Fibroblast of skin of right quadriceps (primary cell): ENCODE measurements around the gene IZUMO1.
"Not testable (repeated sequence)": the region's sequence is repeated elsewhere in the genome, so short reads cannot be mapped to it uniquely, and the experiment has no call there.

Source experiments
- DNase-seq: peaks from one replicate; pipeline ENCODE4 v3.0.0-alpha.2; 2013

Gene IZUMO1

DNA sequence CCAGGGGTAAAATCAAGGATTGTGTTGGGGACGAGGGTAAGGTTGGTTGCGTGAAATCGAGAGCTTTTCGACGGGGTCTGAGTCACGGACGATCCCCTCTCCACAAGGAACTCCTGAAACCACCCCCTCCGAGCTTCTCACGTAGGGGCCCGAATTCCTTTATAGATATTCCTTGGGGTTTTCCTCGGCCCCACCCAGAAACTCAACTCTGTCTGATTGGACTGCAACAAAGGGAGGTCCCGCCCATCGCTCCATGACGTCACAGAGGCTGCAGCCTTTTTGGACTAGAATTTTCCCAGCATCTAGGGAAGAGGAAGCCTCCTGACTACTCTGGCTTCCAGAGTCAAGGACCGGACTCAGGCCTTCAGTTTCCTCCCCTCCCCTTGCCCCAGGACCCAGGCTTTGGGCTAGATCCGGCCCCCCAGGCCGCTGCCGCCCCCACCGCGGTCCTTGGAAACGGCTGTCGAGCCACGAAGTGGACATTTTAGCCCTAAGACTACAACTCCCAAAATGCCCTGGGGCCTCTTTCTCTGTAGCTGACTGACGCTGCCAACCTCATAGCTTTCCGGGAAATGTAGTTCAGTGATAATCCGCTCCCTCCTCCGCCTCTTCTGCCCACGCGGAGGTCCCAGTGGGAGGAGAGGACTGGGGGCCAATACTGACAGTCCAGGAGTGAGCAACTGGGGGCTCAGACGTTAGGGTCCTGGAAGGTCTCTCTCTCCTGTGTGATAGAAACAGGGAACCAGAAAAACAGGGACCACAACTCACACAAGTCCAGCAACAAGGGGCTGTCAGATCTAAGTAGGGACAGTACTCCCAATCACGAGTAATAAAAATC, at the start of gene IZUMO1:
Gene IZUMO1, minus strand, starts transcription at position 172 of the 838 bp plus-strand sequence. CDS start 1,050 bp downstream, outside the sequence.
- DNase-seq: peak; percentile 90

DNA sequence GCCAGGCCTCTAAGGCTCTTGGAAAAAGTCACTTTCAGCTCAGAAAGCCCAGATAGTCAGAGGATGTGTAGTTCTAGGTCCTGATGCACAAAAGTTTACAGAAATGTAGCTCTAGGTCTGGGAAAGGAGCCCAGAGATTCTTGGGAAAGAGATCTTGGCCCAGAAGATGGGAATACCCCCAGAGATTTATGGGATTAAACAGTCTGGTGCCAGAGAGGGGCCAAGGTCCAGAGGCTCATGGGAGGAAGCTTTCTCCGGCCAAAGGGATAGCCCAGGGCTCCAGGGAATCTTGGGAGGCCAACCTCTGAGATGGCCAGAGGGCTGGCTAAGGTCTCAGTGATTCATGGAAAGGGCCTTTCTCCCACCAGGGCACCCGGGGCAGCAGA, 49.0 kb upstream of the IZUMO1 start:
- no peak for DNase-seq

DNA sequence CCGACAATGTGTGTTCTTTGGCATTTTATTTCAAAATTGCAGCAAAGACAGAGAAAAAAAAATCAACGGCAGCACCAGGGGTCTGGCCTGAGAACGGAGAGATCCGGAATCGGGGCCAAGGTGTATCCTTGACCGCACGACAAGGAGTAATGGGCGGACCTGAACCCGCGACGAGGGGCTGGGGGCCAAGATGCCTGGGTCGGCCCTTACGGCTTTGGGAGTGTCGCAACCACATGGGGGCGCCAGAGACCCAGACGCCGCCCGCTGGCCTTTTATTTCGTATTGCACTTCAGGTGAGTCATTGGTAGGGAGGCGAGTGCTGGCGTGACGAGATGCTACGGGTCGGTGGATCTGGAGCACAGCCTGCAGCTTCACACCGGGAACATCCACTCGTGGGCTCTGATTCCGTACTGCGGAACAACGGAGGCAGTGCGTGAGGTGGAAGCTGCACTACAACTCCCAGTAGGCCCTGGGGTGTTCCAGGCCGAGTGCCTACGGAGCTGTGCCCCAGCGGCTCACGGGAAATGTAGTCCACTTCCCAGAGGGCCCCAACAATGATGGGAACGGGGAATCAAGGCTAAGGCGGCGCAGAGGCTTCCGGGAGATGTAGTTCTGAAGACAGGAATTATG, 48.5 kb upstream of the IZUMO1 start:
- peak; percentile 92 for DNase-seq

DNA sequence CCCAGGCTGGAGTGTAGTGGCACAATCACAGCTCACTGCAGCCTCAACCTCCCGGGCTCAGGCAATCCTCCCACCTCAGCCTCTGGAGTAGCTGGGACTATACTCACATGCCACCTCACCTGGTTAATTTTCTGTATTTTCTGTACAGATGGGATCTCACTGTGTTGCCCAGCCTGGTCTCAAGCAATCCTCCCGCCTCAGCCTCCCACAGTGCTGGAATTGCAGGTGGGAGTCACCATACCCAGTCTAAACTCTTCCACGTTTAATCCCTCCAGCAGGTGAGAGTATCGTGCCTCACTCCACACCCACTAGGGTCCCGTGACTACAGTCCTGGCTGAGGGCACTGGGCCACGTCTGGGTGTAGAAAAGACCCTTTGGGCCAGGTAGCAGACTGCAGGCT, 47.6 kb upstream of the IZUMO1 start:
- no peak for DNase-seq

DNA sequence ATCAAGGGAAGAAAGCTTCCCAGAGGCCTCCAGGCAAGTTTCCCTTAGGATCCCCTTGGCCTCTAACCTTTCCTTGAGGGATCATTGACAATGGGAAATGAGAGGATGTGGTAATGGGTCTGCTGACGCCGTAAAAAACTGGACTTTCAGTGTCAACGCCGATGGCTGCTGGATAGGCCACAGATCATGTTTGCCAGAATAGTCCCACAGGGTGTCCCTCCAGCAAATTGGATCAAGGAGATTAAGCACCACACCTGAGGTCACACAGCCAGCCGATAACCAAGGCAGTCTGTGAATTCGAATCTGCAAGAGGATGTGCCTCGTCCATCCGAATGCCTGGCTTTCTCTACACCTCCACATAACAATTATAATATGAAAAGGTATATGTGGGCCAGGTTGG, 46.6 kb upstream of the IZUMO1 start:
- no peak for DNase-seq

DNA sequence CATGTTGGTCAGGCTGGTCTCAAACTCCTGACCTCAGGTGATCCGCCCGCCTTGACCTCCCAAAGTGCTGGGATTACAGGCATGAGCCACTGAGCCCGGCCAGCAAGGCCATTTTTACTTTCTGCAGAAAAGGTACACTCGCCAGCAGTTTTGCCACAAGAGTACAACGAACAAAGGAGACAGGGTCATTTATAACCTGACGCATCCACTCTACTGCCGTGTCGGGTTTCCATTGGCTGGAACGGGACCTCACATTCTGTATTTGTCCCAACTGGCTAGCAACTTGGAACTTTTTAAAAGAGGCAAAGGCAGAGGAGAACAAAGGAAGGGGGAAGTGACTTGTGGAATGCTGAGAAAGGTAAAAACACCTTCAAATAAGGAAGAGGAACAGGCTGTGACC, 40.6 kb upstream of the IZUMO1 start:
- not testable (repeated sequence) for DNase-seq

DNA sequence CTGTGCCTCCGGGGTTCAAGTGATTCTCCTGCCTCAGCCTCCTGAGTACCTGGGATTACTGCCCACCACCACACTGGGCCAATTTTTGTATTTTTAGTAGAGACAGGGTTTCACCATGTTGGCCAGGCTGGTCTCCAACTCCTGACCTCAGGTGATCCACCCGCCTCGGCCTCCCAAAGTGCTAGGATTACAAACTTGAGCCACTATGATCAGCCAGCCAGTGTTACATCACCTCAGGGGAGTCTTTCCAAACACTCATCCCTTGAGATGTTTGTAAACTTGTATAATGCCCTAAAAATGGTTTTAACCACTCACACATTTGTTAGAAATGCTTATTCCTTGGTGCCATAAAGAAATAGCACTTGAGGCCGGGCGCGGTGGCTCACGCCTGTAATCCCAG, 39.7 kb upstream of the IZUMO1 start:
- DNase-seq: not testable (repeated sequence)

DNA sequence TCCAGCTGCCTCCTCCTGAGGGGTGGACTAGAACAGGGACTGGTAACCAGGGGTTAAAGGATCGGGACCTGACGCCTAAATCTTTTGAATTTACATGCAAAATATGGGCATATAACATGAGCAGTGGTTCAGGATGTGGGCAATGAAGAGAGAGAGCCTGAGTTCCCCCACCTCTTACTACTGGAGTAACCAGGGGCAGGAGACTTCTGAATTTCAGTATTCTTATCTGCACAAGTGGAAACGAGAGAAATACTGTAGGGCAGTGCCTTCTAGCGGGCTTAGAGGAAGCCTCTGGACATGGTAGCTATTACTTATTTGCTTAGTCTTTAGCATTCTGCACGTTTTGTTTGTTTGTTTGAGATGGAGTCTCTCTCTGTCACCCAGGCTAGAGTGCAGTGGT, 37.8 kb upstream of the IZUMO1 start:
- no peak for DNase-seq

DNA sequence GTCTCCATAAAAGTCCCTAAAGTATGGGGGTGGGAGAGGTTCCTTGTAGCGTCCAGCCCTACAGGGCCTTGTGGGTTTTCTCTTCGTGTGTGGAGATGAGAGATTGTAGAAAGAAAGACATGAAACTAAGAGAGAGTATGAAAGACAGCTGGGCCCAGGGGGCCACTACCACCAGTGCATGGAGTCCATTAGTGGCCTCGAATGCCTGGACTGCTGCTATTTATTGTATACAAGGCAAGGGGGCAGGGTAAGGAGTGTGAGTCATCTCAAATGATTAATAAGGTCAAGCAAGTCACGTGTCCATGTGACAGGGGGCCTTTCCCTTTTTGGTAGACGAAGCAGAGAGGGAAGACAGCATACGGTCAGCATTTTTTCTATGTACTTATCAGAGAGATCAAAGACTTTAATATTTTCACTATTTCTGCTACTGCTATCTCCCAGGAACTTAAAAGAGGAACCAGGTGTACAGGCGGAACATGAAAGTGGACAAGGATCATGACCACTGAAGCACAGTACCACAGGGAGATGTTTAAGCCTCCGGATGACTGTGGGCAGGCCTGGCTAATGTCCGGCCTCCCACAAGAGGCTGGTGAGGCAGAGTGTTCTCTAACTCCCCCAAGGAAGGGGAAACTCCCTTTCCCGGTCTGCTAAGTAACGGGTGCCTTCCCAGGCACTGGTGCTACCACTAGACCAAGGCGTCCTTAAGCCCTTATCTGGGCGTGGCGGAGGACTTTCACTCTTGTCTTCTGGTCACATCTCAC, 34.1 kb upstream of the IZUMO1 start:
- peak; percentile 29 for DNase-seq

DNA sequence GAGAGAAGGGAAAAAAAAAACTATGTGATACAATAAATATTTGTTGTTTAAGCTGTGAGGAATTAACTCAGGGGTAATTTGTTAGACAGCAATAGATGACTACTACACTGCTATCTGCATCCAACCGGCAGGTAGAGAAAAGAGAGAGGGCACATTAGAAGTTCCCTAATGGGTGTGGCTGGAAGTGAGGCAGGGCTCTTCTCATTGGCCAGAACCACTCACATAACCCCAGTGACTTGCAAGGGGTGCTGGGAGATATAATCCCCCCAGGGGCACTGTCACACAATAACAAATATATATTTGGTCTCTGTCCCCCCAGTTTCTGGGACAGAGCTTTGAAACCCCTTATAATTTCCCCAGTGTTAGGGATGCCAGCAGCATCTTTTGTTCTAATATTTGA, 32.9 kb upstream of the IZUMO1 start:
- DNase-seq: no peak

DNA sequence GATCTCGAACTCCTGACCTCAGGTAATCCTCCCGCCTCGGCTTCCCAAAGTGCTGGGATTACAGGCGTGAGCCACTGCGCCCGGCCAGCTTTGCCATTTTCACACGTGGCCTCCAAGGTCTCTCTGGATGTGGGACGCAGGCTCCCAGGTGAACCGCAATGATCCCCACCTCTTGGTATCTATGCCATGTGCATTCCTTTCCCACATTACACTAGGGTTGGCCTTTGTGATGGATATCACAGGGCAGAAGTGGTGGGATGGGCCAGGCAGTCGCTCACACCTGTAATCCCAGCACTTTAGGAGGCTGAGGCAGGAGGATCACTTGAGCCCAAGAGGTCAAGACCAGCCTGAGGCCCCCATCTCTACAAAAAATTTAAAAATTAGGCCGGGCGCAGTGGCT, 31.0 kb upstream of the IZUMO1 start:
- no peak for DNase-seq

DNA sequence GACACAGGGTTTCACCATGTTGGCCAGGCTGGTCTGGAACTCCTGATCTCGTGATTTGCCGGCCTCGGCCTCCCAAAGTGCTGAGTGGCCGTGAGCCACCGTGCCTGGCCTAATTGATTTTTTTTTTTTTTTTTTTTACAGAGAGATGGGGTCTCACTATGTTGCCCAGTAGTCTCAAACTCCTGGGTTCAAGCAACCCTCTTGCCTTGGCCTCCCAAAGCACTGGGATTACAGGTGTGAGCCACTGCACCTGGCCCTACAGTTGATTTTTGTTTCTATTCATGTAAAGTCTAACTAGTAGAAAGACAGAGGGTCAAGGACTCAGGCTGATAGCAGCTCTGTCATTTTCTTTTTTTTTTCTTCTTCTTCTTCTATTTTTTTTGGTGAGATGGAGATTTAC, 30.4 kb upstream of the IZUMO1 start:
- no peak for DNase-seq

DNA sequence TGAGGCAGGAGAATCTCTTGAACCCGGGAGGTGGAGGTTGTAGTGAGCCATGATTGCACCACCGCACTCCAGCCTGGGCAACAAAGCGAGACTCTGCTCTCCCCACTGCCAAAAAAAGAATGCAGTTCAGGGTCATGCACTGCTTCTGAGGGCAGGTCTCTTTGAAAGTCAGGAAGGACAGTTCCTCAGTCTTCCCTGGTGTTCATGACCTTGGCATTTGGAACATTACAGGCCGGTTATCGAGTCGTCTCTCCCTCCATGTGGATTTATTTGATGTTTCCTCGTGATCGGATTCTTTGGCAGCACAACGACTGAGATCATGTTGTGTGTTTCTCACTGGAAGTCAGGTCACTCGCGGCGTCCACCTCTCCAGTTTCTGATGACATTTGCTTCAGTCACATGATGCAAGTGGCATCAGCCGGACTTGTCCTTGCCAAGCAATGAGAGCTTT, 25.8 kb upstream of the IZUMO1 start:
- no peak for DNase-seq

DNA sequence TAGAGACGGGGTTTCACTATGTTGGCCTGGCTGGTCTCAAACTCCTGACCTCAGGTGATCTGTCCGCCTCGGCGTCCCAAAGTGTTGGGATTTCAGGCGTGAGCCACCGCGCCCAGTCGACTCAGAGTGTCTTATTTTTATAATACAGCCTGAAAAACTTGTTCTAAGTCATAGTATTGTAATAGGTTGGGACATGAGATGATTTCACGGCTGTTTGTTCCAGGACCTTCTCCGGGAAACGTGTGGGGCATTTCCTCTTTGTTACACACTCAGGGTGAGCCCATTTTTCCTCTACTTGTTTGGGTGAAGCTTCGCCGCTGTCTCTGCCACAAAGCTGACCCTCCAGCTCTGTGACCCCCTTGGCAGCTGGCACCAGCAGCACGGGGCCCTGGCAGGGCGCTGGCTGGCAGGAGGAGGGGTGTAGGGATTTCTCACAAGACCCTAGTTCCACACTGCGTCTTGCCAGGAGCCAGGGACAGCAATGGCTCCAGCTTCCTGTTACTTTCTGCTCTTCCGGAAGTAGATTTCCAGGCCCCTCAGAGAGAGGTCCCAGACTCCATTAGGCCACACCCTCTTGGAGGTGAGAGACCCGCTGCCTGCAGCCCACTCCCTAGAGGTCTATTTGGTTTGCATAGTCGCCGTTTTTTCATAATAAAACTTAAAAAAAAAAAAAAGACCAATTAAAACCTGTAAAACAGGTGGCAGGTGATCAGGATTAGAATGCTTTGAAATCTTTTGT, 24.2 kb upstream of the IZUMO1 start:
- no peak for DNase-seq

DNA sequence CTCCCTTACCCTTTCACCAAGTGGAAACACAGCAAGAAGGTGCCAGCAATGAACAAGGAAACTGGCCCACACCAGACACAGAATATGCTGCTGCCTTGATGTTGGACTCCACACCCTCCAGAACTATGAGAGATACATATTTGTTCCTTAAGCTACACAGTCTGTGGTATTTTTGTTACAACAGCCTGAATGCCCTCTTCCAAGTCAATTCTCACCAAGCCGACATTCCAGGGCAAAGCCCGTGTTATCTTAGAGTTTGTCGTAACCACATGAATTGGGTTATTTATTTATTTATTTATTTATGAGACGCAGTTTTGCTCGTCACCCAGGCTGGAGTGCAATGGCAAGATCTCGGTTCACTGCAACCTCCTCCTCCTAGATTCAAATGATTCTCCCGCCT, 23.6 kb upstream of the IZUMO1 start:
- DNase-seq: peak; percentile 61

DNA sequence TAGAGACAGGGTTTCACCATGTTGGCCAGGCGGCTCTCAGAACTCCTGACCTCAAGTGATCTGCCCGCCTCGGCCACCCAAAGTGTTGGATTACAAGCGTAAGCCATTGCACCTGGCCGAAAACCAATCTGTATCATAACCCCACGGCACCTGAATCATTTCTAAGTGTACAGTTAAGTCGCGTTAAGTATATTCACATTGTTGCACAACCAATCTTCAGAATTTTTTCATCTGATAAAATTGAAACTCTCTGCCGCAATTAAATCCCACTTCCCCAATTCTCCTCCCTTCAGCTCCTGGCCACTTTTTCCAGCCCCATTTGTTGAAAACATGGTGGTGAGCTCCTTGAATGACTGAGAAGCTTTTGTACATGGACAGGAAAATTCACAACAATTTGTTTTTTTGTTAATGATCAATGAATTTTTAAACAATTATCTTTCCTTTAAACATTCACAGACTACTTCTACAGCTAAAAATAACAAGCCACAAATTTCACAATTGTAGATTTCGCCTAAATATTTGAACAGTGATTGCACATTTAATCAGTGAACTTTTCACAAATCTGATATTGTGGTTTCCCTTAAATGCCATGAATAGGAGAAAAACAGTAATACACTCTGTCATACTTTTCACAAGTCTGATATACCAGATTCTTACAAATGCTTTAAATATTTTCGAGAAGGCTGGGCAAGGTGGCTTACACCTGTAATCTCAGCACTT, 22.4 kb upstream of the IZUMO1 start:
- no peak for DNase-seq

DNA sequence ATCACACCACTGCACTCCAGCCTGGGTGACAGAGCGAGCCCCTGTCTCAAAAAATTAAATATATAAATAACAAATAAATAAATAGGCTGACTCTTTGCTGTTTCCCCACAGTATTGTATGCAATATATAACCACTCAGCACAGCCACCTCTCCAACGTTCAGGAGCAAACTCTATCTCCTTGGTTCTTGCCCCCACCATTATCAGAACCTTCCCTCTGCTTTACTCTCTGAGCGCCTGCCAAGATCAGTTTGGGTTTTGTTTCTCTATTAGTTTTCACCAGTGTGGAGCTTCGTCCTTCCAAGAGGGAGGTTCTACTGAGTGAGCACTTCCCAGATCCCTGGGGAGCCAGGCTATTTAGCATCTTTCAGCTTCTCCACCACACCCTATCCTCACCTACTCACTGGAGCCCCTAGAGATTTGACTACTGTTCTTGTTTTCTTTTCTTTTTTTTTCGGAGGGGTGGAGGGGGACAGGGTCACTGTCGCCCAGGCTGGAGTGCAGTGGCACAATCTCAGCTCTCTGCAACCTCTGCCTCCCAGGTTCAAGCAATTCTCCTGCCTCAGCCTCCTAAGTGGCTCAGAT, 21.6 kb upstream of the IZUMO1 start:
- not testable (repeated sequence) for DNase-seq

DNA sequence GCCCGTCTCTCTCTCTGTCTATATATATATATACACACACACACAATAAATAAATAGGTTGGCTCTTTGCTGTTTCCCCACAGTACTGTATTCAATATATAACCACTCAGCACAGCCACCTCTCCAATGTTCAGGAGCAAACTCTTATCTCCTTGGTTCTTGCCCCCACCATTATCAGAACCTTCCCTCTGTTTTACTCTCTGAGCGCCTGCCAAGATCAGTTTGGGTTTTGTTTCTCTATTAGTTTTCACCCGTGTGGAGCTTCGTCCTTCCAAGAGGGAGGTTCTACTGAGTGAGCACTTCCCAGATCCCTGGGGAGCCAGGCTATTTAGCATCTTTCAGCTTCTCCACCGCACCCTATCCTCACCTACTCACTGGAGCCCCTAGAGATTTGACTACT, 19.1 kb upstream of the IZUMO1 start:
- DNase-seq: not testable (repeated sequence)

DNA sequence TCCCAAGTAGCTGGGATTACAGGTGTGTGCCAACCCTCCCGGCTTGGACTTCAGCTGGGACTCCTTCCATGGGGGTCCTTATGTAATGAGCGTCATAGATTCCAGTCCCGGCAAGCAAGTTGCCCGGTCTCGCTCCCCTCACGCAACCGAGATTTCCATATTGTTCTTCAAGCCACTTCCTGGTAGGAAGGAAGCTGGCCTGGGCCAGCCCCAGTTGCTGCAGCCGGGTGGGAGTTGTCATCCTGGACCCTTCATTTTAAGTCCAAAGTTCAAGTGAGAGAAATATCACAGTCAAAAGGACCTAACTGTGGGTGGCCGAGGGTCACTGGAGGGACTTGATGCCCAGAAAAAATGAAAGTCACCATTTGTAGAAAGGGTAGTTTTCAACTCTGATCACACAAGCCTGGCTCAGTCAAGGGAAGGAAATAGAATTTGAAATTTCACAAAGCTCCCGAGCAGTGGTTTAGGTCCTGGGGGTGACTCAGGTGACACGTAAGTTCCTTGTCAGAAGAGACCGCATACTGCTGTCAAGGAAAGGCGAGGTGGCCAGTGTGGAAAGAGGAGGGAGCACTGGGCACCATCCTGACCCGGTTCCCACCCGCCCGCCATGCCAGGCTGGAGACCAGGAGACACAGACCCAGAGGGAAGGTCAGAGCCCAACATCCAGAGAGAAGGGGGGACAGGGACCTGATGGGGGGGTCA, 13.9 kb upstream of the IZUMO1 start:
- no peak for DNase-seq

DNA sequence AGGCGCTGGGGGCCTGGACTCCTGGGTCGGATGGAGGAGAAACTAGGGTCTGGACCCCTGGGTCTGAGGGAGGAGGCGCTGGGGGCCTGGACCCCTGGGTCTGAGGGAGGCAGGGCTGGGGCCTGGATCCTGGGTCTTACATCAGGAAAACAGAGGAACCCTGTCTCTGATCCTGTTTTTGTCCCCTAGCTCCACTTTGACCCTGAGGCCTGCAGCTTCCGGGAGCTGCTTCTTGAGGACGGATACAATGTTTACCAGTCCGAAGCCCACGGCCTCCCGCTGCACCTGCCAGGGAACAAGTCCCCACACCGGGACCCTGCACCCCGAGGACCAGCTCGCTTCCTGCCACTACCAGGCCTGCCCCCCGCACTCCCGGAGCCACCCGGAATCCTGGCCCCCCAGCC, 11.0 kb upstream of the IZUMO1 start:
- DNase-seq: no peak

DNA sequence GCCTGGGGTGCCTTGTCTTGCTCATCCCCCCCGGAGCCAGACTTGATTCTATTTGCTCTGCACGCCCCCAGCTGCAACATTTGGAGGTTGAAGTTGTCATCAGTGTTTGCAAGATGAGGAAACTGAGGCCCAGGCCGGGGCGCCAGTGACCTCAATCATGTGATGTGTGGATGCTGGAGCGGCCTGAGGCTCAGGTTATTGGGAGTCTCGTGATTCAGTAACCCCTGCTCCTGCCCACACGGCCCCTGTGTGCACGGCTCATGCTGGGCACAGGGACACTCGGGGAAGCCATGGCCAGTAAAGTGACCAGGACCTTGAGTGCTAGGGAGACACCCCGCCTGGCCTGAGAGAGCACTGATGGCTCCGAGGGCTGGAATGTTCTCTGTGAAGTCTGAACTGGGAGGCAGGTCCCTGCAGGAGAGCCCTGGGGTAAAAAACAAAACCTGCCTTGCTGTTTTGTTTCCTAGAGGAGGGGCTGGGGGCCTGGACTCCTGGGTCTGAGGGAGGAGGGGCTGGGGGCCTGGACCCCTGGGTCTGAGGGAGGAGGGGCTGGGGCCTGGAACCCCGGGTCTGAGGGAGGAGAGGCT, 10.5 kb upstream of the IZUMO1 start:
- DNase-seq: no peak
